Stimulated activated CD4-positive, alpha-beta T cell treated with anti-CD3 and anti-CD28 coated beads, Interleukin-4, amount 100 ng/mL, for 4 hours (primary cell): ENCODE data around the gene HPCAL1.

ENCODE experiments used
- DNase-seq, 2 experiments: peaks; one replicate each; pipeline ENCODE4 v3.0.0-alpha.2; 2020

The HPCAL1 gene

DNA sequence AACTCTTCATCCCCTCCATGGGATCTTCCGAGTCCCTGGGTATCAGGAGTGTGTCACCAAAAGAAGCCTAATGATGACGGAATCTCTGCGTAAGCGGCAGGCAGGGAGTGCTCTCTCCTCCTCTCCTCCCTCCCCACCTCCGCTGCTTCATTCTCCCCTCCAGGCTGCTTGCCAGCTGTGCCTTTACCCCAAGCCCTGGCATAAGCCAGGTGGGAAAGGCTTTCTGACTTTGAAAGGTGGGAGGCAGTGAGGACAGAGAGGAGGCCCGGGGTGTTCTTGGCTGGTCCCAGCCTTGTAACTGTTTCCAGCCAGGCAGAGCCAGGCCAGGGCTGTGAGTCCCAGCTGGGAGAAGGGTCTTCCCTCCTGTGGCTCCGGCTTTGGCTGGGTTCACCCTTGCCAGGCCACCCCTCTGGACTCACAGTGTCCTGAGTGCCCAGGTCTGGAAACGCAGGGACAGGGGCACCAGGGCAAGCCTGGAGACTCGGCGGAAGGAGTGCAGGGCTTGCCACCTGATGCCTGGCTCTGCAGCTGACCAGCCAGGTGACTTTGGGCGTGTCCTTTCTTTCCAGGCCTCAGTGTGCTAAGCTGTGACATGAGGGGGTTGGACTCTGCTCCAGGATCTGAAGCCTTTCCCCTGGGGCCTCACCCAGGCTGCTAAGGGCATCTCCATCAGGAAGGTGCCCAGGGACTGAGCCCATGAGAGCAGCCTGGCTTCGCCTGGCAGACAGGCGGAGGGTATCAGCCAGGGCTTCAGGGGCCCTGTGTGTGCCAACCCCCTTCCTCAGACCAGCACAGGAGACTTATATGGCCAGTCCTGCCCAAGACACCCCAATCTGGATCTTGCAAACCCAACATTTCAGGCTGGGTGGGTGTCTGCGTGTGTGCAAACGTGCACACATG is 32.7 kb upstream of the HPCAL1 start:
- no peak for DNase-seq

DNA sequence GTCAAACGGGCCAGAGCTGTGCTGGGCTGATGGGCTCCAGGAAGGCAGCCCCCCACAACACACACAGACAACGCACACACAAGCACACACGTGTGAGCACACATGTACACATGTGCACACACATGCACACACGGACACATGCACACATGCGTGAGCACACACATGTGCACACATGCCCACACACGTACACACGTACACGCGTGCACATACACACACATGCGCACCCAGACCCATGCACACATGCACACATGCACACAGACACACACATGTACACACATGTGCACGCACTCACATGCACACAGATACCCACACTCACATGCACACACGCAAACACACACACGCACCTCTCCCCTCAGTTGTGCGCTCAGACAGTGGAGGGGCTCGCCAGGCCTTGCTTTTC is 31.2 kb upstream of the HPCAL1 start:
- no peak for DNase-seq

DNA sequence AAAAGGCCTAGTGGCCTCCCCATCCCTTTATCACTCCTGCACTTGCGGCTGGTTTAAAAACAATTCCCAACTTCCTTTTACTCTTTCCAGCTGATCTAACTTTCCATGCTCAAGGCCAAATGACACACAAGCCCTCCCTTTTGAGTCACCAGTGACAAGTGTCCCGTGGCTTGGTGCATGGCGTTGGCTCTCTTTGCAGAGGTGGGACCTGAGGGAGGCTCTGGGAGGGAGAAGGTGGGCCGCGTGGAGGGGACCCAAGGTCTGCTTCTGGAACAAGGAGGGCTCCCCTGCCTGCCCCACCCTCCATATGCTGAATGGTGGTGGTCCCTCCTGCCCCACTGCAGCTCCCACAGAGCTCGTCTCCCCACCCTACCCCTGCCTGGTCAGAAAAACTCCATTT is 30.8 kb upstream of the HPCAL1 start:
- DNase-seq = no peak

DNA sequence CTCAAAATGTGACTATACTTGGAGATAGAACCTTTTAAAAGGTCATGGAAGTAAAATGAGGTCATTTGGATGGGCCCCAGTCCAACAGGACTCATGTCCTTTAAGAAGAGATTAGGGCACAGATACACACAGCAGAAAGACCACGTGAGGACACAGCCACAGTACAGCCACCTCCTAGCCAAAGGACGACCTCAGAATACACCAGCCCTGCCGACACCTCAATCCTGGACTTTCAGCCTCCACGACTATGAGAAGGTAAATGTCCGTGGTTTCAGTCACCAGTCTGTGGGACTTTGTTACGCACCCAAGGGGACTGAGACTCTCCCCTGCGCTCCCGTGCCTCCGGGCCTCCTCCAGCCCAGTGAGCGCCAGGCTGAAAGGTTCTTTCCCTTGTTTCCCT is 30.2 kb upstream of the HPCAL1 start:
- no peak for DNase-seq

DNA sequence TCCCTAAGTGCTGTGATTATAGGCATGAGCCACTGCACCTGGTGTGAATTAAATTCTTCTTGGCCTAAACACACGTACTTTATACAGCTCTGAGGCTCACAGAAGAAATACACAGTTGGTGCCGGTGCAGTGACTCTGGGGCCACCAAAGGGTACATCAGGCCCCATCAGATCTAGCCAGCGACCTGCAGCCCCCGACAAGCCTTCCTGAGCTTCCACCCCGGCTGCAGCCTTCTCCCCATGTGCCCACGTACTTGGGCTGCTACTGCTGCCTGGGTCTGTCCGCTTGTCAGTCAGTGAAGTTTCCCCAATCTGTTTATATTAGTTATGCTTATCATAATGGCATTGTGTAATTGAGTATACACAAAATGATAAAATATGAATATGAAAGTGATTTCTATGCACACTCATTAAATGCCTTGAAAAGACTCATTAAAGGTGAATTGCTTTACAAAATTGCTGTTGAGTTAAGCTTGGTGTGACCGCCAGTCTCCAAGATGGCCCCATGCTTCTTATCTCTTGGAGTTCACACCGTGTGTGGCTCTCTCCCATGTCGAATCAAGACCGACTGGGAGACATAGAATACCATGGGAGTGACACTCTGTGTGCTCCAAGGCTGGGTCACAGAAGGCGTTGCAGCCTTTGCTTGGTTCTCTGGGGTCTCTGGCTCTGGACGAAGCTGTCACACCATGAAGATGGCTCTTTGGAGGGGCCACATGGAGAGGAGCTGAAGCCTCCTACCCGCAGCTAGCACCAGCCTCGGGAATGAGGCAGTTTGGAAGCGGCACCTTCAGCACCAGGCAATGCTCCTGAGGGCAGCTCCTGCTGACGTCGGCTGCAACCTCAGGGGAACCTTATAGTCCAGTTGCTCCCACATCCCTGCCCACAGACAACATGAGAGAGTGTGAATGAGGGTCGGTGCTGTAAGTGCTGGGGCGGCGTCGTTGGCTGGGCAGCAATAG is 29.2 kb upstream of the HPCAL1 start:
- no peak for DNase-seq

DNA sequence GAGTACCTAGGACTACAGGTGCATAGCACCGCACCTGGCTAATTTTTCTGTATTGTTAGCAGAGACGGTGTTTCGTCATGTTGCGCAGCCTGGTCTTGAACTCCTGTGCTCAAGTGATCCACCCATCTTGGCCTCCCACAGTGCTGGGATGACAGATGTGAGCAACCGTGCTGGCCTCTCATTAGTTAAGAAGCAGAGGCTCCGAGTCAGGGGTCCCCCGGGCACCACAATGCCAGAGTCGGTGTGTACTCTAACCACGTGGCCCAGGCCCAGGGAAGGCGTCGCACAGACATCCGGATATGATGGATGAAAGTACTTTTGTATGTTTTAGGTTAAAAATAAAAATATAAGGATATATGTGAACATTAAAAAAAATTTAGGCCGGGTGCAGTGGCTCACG is 28.3 kb upstream of the HPCAL1 start:
- no peak for DNase-seq

DNA sequence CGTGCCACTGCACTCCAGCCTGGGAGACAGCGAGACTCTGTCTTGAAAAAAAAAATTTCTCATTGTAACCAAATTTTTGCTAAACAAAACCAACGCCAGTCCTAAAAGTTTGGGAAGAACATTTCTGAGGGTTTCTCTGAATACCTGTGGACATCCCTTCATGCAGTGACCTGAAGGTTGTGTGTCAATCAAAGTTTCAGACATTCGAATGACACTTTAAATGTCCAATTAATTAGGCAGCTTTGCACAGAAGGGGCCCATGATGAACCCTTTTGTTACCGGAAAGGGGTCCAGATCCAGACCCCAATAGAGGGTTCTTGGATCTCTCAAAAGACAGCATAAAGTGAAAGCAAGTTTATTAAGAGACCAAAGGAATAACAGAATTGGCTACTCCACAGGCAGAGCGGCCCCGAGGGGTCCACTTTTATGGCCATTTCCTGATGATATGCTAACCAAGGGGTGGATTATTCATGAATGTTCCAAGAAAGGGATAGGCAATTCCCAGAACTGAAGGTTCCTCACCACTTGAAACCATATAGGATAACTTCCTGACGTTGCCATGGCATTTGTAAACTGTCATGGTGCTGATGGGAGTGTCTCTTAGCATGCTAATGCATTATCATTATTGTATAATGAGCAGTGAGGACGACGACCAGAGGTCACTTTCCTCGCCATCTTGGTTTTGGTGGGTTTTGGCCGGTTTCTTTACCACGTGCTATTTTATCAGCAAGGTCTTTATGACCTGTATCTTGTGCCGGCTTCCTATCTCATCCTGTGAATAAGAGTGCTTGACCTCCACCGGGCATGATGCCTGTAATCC is 27.5 kb upstream of the HPCAL1 start:
- DNase-seq = no peak

DNA sequence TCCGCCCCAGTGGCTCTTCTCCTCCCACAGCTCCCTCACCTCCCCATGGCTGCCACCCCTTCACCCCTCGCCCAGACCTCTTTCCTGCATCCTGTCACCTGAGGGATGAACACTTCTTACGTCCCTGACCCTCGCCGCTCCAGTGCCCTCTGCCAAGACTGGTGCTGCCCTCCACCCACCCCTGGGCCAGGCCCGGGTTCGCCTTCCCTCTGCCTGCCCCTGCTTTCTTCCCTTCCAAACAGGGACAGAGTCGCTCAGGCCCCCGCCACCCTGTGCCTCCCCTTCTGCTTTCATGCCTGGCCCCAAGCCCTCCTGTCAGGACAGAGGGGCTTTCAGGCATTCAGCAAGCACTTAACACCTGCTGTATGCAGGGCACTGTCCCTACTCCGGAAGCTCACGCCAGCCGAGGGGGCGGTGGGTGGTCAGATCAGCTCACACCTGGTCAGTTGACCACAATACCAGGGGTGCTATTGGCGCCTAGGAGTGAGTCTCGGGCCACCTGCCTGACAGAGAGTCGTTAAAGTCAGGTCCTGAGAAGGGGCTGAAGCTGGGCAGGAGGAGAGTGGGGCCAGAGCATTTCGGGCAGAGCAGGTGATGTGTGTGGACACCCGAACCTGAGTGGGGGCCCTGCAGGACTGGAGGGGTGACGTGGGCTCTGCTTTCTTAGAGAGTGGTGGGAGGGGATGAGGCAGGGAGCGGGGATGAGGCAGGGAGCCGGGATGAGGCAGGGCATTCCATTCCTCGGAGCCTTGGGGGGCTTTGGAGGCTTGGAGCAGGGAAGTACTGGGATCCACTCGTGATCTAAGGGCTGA is 26.0 kb upstream of the HPCAL1 start:
- no peak for DNase-seq

DNA sequence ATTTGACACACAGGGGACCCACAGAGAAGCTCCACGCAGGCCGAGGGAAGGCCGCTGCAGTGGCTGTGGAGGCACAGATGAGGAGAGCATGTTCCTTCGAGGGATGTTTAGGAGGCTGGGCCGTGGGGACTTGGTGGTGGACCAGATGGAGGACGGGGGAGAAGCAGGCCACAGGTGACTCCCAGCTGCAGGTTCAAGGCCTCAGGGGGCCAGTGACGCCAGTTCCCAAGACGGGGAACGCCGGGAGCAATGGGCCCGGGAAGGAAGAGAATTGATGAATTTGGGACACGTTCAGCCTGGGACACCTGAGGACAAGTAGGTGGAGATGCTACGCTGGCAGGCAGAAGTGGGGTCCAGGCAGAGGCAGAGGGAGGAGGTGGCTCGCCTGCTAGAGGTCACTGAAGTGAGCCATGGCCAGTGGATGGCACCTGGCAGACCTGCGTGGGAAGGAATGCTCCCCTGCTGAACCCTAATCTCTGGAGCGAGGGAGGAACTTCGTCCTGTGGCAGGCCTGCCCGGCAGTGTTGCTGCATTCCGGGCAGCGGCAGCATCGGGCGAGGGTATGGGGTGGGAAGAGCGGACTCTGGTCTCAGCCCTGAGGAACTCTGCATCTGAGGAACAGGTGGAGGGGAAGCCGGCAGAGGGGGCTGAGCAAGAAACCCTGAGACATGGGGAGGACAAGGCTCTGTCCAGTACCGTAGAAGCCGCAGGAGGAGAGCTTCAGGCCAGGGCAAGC is 25.2 kb upstream of the HPCAL1 start:
- no peak for DNase-seq

DNA sequence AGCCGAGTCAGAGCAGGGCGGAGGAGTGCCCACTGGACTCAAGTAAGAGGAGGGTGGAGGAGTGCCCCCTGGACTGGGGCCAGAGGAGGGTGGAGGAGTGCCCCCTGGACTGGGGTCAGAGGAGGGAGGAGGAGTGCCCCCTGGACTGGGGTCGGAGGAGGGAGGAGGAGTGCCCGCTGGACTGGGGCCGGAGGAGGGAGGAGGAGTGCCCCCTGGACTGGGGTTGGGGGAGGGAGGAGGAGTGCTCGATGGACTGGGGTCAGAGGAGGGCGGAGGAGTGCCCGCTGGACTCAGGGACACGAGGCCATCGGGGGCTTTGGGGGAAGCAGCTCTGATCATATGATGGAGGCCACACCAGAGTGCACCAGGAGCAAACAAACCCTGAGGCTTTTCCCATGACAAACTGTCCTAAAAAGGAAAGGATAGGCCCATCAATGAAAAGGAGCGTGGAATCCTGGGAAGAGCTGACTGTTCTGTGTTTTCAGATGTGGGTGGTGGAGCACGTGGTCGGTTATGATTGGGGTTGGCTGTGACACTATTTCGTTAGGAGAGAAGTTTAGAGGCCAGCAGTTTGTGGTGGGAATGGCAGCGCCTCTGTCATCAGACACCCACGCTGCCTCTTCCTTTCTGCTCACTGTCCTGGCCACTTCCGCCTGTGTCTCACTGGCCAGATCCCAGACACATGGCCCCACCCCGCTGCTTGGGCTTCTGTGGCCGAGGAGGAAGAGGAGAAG is 24.5 kb upstream of the HPCAL1 start:
- DNase-seq = no peak

DNA sequence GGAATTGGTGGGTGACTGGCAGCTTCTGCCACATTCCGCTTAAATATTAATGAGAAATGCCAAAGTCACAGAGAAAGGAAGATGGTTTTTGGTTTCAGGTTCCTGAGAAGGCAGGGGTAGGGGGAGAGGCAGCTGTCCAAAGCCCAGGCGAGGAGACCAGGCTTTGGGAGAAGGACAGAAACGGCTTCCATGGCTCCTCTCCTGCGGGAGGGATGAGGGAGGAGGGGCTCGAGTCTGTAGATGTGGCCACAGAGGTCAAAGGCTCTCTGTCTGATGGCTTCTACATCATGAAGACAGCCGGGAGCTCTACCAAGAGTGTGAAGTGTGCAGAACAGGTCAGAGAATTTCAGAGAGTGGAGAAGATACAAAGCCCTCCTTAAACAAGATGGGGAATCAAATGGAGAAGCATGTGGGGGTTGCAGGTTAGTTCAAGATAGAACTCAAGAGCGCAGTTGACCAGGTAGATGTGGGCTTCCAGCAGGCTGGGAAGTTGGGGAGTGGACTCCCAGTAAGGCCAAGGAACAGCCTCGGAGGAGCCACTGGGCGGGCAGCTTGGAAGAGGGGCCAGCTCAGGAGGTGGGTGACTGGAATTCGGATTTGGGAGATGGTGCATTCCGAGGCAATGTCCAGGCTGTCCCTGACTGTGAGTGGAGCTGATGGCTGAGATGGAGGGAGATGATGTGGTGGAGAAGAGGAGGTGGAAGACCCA is 23.8 kb upstream of the HPCAL1 start:
- DNase-seq = no peak

DNA sequence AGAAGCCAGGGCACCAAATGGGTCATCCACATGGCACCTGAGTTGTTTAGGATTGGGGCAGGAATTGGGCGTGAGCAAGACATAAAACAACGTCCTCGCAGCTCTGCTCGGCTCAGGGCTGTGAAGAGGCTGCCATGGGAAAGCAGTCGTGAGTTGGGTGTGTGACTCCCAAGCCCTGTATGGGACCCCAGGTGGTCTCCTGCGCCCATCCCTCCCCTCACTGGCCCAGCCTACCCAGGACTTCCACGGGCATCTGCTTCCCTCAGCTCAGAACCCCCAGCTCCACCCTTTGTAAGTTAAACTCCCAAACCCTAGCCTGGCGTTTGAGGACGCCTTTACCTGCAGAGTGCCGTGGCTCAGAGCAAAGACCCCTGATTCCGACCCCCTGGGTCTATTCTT is 23.2 kb upstream of the HPCAL1 start:
- no peak for DNase-seq

DNA sequence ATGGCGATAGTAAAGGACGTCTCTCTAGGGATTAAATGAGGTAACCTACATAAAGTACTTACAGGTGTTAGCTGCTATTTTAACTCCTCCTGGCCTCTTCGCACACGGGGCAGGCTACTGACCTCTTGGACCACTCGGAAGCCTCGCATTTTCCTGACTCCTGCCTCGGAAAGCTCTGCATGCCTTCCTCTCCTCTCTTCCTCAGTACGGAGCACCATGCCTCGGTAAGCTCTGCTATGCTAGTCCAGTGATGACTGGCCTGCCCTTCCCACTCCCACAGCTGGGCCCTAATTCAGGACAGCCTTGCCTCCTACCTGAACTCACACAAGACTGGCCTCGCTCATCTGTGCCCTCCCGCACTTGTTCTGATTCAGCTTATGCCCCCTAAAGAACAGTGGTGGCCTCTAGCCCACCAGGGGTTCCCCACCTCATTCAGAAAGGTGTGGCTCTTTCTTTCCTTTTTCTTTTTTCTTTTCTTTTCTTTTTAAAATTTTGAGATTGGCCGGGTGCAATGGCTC is 22.7 kb upstream of the HPCAL1 start:
- no peak for DNase-seq

DNA sequence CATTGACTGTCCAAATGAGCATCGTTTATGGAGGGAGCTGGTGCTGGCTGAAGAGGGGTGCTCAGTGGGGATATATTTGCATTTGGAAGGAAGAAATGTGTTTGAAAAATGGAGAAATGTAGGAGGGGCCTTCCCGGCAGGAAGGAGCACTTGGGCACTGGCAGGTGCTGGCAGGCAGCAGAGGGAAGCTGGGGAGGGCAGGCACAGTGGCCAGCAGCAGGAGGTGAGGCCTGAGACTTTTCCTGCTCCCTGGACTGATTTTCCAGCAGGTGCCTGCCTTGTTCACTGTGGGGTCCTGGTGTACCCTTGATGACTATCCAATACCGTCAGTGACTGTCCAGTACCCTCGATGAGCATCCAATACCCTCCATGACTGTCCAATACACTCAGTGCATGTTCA is 20.8 kb upstream of the HPCAL1 start:
- no peak for DNase-seq

DNA sequence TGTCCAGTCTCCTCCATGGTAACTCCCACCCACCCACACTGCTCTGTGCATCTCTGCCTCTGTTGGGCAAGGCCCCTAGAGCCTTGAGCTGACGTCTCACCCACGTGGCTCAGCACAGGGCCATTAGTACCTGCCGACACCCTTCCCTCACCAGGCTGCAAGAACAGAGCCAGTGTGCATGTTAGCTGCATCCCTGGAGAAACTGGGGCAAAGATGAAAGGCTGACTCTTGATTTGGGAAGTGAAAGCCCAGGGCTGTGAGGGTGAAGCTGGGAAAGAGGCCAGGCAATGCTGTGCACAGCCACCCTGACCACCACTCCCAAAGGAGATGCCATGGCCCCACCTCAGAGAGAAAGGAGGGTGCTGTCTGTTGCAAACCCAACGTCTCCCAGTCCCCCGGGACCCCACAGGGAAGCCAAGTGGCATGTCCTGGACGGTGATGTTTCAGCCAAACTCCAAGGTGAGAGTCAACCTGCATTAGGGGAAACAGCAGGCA is 20.0 kb upstream of the HPCAL1 start:
- DNase-seq = no peak

DNA sequence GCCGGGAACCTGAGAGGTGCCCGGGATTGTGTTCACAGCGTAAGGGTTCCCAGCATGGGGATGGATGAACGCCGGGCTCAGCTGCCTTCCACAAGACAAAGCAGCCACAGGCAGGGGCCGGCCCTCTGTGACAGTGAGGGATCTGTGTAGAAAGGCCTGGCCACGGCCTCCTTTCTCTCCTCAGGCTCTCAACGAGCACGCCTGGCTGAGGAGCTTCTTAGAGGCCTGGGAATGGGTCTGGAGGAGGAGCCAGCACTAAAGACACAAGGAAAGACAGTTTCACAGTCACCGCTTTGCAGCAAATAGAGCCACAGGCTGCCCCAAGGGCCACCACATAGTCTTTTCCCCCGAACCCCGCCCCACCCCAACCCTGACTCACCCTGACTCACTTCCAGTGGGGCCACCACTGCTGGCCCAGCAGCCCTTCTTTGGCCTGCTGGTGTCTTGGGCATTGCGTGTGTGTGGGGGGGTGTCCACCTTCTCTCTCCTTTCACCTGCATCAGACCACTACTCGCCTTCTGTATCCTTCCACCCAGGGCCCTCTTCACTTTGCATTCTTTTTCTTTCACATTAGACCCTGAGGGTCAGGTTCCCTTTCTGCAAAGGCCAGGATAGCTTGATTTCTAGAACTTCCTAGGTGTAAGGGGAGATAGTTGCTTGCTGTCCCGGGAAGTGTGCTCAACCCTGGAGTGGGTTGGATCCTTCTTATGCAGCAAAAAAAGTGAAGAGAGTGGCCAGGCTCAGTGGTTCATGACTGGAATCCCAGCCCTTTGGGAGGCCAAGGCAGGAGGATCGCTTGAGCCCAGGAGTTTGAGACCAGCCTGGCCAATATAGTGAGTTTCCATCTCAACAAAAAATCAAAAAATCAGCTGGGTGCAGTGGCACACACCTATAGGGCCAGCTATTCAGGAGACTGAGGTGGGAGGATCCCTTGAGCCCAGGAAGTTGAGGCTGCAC is 19.3 kb upstream of the HPCAL1 start:
- no peak for DNase-seq

DNA sequence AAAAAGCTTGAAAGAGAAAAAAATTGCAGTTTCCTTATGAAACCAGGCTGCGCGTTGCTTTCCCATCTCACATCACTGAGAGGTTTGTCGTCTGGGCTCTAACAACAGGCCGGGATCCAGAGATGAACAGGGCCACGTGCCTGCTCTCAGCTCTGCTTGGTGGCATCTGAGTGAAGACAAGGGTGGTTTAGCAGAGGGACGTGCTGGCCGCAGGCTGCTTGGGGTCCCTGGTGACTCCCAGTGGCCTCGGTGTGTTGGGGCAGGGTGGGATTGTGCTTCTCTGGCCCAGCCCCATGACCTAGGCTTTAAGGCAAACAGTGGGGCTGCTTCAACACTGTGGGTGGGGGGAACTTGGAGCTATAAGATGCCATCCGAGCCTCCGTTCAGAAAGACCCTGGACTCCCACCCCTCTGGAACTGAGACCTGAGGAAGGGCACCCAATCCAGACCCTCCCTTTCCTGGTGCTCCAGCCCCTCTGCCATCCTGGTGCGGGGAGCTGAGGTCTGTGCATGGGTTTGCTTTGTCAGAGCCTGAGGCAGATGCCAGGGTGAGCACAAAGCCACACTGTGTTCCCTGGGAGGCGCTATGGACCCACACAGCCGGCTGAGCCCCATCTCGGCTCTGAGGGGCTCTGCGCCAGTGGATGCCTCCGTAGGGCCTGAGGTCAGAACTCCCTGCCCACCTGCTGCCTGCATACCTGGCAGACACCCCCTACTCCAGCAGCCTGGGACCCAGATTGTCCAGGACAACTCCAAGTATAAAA is 18.4 kb upstream of the HPCAL1 start:
- no peak for DNase-seq

DNA sequence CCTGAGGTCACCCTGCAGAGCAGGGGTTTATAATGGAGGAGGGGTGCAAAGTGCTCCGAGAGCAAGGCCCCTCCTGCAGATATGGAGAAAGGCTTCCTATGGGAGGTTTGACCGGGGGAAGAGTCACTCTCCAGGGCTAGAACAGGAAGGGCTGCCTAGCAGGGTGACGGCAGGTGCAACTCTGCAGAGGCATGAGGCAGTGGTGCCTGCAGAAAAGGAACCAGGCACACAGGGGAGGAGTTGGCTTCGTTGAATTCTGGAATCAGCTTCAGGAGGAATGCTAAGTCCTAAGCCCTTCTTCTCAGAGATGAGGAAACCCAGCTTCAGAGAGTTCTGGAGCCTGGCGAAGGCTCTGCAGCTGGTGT is 17.5 kb upstream of the HPCAL1 start:
- no peak for DNase-seq
